VCaP (cell line): ENCODE results near the gene ZSWIM8.
"Not testable (repeated sequence)": the region's sequence is repeated elsewhere in the genome, so short reads cannot be mapped to it uniquely, and the experiment has no call there.

Source experiments
- H3K27ac ChIP-seq: fragments of 450-650 bp; 2 replicates; pipeline ENCODE4 v1.5.1; 2017
- TF ChIP-seq, protein P1 (sequence below): fragments of 450-650 bp; conservative IDR thresholded peaks from 2 replicates; pipeline ENCODE4 v1.5.1; 2017; ENCODE audit warnings: mild to moderate bottlenecking, moderate library complexity

ZSWIM8 gene, protein sequence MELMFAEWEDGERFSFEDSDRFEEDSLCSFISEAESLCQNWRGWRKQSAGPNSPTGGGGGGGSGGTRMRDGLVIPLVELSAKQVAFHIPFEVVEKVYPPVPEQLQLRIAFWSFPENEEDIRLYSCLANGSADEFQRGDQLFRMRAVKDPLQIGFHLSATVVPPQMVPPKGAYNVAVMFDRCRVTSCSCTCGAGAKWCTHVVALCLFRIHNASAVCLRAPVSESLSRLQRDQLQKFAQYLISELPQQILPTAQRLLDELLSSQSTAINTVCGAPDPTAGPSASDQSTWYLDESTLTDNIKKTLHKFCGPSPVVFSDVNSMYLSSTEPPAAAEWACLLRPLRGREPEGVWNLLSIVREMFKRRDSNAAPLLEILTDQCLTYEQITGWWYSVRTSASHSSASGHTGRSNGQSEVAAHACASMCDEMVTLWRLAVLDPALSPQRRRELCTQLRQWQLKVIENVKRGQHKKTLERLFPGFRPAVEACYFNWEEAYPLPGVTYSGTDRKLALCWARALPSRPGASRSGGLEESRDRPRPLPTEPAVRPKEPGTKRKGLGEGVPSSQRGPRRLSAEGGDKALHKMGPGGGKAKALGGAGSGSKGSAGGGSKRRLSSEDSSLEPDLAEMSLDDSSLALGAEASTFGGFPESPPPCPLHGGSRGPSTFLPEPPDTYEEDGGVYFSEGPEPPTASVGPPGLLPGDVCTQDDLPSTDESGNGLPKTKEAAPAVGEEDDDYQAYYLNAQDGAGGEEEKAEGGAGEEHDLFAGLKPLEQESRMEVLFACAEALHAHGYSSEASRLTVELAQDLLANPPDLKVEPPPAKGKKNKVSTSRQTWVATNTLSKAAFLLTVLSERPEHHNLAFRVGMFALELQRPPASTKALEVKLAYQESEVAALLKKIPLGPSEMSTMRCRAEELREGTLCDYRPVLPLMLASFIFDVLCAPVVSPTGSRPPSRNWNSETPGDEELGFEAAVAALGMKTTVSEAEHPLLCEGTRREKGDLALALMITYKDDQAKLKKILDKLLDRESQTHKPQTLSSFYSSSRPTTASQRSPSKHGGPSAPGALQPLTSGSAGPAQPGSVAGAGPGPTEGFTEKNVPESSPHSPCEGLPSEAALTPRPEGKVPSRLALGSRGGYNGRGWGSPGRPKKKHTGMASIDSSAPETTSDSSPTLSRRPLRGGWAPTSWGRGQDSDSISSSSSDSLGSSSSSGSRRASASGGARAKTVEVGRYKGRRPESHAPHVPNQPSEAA (N-terminal part only)

DNA sequence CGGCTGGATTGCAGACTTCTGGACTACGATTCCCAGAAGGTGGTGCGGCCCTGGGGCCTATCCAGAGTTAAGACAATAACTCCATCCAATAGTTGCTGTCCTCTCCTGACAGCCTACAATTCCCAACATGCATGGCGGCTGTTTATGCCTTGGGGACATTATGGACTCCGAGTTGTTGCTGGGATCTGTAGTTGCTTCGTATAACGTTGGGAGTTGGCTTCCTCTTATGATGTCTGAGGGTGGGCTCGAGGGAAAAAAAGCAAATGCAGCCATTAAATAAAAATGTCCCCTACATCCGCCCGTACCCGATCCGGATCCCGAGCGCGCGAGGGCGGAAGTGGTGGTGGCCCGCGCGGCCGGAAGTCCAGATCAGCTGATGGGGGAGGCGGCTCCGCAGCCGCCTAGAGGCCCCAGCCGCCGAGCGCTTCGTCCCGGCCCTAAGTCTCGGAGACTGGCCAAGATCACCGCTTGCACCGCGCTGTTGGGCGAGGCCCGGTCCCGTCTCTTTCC, at the start of gene ZSWIM8:
ZSWIM8 (plus strand) TSS at position 396 of the 510 bp plus-strand sequence. CDS start 273 bp downstream, outside the sequence.
- peak within 1 kb of the TSS; percentile 87 for H3K27ac ChIP-seq
- TF ChIP-seq, protein P1, sequence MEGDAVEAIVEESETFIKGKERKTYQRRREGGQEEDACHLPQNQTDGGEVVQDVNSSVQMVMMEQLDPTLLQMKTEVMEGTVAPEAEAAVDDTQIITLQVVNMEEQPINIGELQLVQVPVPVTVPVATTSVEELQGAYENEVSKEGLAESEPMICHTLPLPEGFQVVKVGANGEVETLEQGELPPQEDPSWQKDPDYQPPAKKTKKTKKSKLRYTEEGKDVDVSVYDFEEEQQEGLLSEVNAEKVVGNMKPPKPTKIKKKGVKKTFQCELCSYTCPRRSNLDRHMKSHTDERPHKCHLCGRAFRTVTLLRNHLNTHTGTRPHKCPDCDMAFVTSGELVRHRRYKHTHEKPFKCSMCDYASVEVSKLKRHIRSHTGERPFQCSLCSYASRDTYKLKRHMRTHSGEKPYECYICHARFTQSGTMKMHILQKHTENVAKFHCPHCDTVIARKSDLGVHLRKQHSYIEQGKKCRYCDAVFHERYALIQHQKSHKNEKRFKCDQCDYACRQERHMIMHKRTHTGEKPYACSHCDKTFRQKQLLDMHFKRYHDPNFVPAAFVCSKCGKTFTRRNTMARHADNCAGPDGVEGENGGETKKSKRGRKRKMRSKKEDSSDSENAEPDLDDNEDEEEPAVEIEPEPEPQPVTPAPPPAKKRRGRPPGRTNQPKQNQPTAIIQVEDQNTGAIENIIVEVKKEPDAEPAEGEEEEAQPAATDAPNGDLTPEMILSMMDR, result no peak

DNA sequence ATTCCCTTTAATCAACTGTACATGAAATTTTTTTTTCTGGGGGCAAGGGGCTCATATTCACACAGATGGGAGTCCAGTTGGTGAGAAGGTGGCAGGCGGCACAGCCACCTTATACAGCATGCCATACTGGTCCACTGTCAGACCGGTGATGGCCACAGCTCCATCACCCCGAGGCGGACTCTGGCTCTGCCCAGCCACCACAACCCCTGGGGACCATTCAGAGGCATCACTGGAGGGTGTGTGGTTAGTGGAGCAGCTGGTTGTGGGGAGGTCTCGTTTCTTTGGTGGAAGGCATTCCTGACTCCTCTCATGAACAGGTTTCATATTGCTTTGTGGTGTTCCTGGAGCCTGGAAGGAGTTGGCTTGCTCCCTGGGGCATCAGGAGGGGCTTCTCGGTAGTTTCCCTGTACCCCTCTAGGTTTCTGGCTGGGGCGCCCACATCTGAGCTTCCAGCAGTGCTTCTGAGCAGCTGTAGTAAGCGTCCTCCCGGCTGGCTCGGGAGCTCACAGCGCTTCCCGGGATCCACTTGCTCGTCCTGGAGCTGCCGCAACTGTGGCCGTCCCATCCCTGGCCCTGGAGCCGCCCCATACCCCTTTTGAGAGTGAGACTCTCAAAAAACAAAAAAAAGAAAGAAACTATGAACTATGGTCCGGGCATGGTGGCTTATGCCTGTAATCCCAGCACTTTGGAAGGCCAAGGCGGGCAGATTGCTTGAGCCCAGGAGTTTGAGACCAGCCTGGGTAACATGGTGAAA, 44.7 kb upstream of the ZSWIM8 start:
- H3K27ac ChIP-seq, result not testable (repeated sequence)

DNA sequence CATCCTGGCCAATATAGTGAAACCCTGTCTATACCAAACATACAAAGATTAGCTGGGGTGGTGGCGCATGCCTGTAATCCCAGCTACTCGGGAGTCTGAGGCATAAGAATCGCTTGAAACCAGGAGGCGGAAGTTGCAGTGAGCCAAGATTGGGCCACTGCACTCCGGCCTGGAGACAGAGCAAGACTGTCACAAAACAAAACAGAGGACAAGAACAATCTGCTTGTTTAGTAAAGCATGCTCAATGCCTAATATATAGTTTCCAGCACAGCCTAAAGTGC, 43.0 kb upstream of the ZSWIM8 start:
- TF ChIP-seq, protein P1, result no peak
- H3K27ac ChIP-seq, result no peak overlapping the region

DNA sequence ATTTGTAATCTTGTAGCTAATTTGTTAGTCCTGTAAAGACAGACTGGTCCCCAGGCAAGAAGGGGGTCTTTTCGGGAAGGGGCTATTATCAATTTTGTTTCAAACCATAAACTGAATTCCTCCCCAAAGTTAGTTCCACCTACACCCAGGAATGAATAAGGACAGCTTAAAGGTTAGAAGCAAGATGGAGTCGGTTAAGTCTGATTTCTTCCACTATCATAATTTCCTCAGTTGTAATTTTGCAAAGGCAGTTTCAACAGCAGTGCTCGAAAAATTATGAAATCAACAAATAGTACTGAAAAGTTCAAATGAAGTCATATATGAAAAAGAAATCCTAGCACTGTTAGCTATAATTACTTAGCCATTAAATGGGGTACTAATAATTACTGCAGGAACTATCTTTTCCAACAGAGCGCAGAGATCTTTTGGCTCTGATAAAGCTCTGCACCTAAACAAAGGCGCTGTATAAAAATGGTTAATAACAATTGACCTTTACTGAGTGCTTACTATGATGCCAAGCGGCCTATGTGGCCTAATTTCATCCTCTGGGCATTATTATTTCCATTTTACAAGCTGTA, 42.0 kb upstream of the ZSWIM8 start:
- H3K27ac ChIP-seq, result peak overlapping the region; percentile 96
- TF ChIP-seq, protein P1, result no peak

DNA sequence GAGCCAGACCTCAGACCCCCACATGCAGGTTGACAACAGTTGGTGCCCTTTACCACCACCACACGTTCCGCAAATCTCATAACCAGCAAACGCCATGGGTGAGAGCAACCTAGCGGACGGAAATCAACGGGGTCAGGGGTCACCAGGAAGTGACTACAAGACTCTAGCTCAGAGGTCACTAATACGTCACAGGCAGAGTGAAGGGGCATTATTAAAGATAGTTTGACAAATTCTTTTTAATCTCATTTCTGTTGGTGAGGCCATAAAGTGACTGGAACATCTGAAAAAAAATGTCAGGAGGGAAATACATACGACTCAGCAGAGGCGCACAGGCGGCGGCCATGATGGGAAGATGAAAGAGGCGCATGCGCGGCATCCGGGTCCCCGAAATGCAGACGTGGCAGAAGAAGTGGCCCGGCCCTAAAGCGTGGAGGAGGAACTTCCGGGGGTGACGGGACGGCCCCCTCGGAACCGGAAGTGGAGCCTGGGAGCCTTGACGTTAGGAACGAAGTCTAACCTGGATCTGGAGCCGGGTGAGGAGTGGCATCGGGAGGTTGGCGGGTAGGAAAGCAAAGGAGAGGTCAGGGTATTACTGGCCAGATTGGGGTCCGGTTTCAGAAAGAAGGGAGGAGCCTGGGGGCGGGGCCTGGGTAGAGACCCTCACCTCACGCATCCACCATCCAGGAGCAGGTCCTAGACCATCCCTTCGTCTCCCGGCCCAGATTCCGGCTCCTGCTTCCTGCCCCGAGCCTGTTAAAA, 41.3 kb upstream of the ZSWIM8 start, which contains the start of gene SEC24C:
SEC24C (plus strand) TSS at position 468 of the 759 bp plus-strand sequence. CDS start 2,461 bp downstream, outside the sequence.
- TF ChIP-seq, protein P1, result no peak
- peak within 1 kb of the TSS; percentile 96 for H3K27ac ChIP-seq

DNA sequence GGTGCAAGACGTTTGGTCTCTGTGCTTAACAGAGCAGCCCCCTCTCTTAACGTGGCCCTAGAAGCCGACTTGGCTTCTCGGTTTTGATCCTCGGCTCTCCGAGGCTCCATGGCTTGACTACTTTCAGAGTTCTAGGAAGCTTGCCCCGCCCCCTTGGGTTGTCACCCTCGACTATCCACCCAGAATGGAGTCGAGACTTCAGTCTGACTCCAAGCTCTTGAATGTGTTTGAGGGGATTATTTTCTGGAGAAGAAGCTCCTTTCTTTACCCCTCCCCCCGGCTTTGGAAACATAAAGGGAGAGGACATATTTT, 40.8 kb upstream of the ZSWIM8 start:
- peak overlapping the region; percentile 96 for H3K27ac ChIP-seq
- TF ChIP-seq, protein P1, result no peak
